IPS-NIHi7 (cell line): ENCODE measurements around the gene MAP2K5.

Source experiments
- DNase-seq: peaks from one replicate; pipeline ENCODE4 v3.0.0; 2012; ENCODE audit warnings: mixed read lengths; ENCODE audit errors: extremely low spot score

Gene MAP2K5

DNA sequence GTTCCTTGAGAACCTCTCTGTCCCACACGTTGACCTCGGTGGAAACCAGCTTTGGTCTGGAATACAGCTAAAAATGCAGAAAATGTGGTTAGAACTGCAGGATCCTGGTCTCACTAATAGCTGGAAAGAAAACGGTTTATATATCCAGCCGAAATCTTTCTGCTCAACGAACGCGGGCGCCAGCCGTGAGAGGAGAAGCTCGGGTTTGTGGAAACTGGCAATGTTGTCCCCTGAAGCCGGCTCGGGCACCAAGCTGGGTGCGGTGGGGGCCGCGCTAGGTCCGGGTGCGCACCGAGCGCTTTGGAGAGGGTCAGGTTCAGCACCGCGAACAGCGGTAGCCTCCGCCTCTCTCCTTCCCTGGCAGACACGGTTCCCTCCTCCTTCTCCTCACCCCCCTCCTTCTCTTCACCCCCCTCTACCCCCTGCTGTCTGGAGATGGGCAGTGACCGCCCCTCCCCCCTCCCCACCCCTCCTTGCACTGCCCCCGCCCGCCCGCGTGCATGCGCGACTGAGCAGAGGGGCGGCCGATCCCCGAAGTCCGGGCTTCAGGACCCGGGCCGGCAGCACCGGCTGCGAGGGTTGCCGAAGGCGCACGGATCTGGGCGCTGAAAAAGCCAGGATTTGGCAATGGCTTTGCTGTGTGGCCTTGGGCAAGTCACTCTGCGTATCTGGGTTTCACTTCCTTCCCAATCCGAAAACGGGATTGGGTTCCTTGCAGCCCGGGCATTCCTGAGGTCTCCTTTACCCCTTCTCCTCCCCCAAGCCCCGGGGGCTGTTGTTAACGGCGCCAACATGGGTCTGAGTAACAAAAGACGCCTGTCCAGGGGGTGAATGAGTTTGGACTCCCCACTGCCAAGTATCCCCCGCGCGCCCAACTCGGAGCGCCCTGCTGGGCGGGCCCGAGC, 282.7 kb downstream of the MAP2K5 start, which contains the start of gene SKOR1:
SKOR1 (plus strand) TSS at position 534 of the 905 bp plus-strand sequence; CDS start at position 628, 94 bp downstream.
- DNase-seq: peak; percentile 73

DNA sequence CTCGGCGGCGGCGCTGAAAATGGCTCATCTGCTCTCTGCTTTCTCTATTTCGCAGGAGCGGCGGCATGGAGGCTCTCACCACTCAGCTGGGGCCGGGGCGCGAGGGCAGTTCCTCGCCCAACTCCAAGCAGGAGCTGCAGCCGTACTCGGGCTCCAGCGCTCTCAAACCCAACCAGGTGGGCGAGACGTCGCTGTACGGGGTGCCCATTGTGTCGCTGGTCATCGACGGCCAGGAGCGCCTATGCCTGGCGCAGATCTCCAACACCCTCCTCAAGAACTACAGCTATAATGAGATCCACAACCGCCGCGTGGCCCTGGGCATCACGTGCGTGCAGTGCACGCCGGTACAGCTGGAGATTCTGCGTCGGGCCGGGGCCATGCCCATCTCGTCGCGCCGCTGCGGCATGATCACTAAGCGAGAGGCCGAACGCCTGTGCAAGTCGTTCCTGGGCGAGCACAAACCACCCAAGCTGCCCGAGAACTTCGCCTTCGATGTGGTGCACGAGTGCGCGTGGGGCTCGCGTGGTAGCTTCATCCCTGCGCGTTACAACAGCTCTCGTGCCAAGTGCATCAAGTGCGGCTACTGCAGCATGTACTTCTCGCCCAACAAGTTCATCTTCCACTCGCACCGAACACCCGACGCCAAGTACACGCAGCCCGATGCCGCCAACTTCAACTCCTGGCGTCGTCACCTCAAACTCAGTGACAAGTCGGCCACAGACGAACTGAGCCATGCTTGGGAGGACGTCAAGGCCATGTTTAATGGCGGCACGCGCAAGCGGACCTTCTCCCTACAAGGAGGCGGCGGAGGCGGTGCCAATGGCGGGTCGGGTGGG, 283.6 kb downstream of the MAP2K5 start:
- no peak for DNase-seq

GRCh38 chr15:67826717-67827561, 284.4 kb downstream of the MAP2K5 start:
- DNase-seq: no peak

GRCh38 chr15:67827562-67828277, 285.2 kb downstream of the MAP2K5 start:
- no peak for DNase-seq

DNA sequence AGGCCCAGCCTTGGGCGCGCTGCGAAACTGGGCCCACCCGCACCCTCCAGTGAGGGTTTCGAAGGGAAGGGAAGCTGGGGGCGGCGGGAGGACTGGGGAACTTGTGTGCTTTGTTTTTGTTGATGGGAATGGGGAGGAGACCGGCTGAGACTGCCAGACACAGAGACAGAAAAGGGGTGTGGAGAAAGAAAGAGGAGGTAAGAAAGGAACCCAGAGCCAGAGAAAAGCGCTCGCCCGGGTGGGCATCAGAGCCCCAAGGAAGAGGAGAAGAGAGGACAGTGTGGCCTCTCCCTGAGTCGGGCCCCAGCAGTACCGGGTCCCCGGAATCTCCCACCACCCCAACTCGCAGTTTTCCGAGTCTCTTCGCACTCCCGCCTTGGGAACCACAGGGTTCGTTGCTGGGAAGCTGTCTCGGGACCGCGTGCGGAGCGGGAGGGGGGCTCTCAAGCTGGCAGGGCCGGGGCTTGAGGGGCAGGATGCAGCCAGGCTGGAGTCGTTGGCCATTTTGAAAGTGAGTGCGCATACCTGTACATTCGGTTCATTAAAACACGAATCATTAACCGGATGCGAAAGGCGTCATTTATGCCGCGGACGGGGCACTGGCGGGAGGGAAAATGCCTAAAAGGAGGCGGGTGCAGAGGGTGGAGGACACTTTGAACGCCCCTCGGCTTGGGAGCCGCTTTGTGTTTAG, 285.9 kb downstream of the MAP2K5 start:
- no peak for DNase-seq

DNA sequence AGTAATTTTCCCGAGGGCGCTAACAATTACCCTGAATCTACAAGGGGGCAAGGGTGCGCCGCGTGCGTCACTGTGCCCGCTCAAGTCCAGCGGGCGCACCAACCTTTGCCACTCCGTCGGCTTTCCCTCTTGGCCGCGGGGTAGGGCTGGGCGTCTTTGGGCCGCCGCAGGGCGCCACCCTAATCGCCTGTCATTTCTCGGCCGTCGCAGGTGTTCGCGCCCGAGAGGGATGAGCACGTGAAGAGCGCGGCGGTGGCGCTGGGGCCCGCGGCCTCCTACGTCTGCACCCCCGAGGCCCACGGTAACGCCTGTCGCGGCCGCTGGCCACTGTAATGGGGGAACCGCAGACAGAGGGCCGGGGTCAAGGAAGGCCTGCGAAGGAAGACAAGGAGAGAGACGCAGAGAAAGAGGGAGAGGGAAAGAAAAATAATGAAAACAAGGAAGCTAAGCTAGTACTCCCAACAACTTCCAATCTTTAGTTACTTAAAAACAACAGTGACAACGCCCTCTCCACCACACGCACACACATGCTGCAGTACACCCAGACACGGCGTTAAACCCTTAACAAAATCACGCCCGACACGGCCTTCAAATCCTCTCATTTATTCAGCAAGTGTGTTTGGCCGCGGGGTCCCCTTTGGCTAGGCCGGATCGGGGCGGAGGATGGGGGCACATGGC, 286.6 kb downstream of the MAP2K5 start:
- DNase-seq: no peak

DNA sequence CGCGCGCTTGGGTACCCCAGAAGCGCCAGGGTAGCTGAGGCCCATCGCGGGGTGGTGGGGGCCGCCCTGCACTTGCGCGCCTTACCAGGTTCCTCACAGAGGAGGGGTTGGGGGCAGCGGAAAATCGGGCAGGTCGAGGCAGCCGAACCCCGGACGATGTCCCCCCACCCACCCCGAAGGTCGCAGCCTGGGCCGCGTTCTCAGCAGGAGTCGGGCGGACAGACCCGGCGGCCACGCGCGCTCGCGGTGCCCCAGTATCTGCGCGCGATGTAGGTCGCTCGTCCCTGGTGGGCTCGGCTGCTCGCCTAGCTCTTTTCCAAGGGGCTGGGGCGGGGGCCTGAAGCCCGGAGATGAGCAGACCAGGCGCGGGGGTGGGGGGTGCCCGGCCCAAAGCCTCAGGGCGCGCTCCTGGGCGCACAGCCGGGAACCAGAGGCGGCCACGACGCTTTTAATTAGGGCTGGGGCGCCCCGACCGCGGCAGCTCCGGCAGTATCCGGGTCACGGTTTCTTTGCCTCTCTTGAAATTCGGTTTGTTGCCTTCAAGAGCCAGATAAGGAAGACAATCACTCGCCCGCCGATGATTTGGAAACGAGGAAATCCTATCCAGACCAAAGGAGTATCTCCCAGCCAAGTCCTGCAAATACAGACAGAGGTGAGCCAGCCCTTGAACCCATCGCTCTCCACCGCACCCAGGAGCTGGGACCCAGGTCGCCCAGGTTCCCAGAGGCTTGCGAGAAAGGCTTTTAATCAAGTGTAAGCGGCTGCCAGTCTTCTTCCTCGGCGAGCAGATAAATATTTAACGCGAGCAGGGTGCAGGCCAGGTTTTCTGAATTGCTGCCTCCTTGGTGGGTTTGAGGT, 287.4 kb downstream of the MAP2K5 start:
- DNase-seq: no peak

DNA sequence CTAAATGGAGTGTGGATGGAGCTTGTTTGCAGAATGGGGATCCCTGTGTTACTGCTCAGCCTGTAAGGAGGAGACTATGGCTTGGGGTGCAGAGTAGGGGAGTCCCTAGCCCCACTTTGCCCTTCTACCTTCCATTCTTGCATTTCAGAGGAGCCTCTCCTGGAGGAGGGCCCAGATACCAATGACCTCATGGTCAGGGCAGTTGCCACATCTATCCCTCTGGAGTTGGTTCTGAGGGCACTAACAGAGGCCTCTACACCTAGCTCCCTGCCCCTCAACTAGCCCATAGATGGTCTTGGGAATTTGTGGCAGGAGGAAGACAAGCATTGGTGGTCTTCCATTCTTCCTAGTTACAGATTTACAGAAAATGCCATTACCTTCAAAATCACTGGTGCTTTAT, 288.9 kb downstream of the MAP2K5 start:
- no peak for DNase-seq

- no peak for DNase-seq
Measured at GRCh38 chr15:67832031-67832551, 289.6 kb downstream of the MAP2K5 start.

- DNase-seq: no peak
Measured at GRCh38 chr15:67832897-67833709, 290.6 kb downstream of the MAP2K5 start.

GRCh38 chr15:67833710-67834511, 291.4 kb downstream of the MAP2K5 start:
- no peak for DNase-seq

DNA sequence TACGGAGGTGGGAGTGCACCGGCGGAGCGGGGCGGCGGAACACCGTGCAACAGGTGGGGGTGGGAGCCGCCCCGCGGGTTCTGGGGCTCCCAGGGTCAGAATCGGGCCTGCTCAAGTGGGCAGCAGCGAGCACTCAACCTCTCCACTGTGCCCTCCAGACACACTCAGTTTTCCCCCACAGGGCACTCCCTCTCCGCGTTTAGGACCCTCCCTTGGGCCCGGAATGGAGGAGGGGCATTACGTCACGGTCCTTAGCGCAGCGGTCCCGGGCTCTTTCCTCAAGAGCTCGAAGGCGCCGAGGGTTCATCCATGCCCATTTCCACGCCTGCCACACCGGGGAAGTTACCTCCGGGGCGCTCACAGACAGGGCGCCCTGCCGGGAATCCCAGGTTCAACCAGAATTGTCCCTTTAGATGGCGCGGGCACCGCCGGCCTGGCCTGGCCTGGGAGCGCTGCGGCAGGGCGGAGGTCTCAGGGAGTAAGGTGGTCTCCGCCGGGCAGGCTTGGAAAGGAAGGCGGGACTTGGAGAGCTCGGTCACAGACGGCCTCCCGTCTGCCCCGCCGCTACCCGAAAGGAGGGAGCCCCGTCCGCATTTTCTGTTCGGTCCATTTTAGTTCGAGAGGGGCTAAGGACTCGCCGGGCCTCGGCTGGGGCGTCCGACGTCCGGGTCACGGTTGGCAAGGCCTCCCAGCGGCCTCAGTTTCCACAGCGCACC, 292.2 kb downstream of the MAP2K5 start:
- DNase-seq: no peak

DNA sequence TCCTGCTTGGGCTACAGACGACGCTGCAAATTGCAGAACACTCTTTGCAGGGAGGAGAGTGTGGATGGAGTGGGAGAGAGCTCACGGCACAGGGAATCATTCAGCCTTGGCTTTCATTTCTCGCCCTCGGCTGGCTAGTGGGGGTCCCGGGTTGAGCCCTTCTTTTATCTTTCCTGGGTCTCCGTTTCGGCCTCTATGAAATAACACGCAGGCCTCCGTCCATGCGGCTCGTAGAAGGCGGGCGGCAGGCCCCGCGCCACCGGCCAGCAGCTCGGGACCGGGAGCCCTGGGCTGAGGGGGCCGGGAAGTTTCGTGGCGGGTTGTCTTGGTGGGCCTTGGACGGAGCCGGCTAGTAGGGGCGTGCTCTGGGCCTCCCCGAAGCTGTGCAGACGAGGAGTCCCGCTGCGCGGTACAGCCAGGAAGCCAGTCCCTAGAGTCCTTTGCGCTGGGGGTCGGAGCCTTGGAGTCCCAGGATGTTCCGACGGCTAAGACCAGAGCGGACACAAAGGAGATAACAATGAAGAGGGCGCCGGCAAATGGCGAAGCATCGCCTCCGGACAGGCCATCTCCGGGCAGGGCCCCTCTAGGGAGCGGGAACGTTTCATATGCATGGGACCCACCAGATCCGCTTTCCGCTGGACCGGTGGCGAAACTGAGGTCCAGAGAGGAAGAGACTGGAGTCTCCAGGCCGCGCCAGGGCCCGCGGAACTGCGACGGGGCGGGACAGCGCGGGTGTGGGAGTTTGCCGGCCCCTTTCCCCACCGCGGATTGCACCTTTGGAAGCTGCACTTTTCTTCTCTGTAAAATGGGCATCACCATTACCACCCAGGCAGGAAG, 293.0 kb downstream of the MAP2K5 start:
- no peak for DNase-seq

- DNase-seq: no peak
Measured at GRCh38 chr15:67836134-67836455, 293.6 kb downstream of the MAP2K5 start.

GRCh38 chr15:67836477-67836876, 294.0 kb downstream of the MAP2K5 start:
- DNase-seq: no peak

GRCh38 chr15:67836955-67837354, 294.5 kb downstream of the MAP2K5 start:
- no peak for DNase-seq
